Measurements from ENCODE around the gene ALDH1B1.

Gene ALDH1B1

GRCh38 chr9:38380872-38381534, 11.5 kb upstream of the ALDH1B1 start:
- TF ChIP-seq CTCF (IDR thresholded peaks at IDR 0.05; ENCODE audit: low read depth, low read length), result no peak
- Histone ChIP-seq H3K27me3 (ENCODE audit: insufficient read depth, low read depth, severe bottlenecking) (no peaks in the 10 kb centered on the region), H3K36me3 (no peaks in the 10 kb centered on the region), H3K4me3 (ENCODE audit: low read depth, low read length) (no peak overlapping the region), H3K27ac (no peak overlapping the region), H3K9me3 (ENCODE audit: severe bottlenecking) (peaks cover 6% of the 10 kb centered on the region)
- DNase-seq, result no peak

- peak; percentile 23 for DNase-seq
- H3K4me3 ChIP-seq (ENCODE audit: low read depth, low read length), result no peak overlapping the region
- peak overlapping the region; percentile 3; the same call in 1 of the 2 replicates for H3K27ac ChIP-seq
- H3K27me3 ChIP-seq (ENCODE audit: insufficient read depth, low read depth, severe bottlenecking), result no peaks in the 10 kb centered on the region
- TF ChIP-seq CTCF (IDR thresholded peaks at IDR 0.05; ENCODE audit: low read depth, low read length), result no peak
- peaks cover 6% of the 10 kb centered on the region for H3K9me3 ChIP-seq (ENCODE audit: severe bottlenecking)
- no peaks in the 10 kb centered on the region for H3K36me3 ChIP-seq
Measured at GRCh38 chr9:38382141-38382540, 10.4 kb upstream of the ALDH1B1 start.

- H3K4me3 ChIP-seq (ENCODE audit: low read depth, low read length), result no peak overlapping the region
- H3K9me3 ChIP-seq (ENCODE audit: severe bottlenecking), result peaks cover 6% of the 10 kb centered on the region
- H3K27me3 ChIP-seq (ENCODE audit: insufficient read depth, low read depth, severe bottlenecking), result no peaks in the 10 kb centered on the region
- no peak for DNase-seq
- H3K36me3 ChIP-seq, result no peaks in the 10 kb centered on the region
- no peak for TF ChIP-seq CTCF (IDR thresholded peaks at IDR 0.05; ENCODE audit: low read depth, low read length)
- H3K27ac ChIP-seq, result no peak overlapping the region
Measured at GRCh38 chr9:38384990-38385848, 7.3 kb upstream of the ALDH1B1 start.

- no peak for TF ChIP-seq CTCF (IDR thresholded peaks at IDR 0.05; ENCODE audit: low read depth, low read length)
- H3K27ac ChIP-seq, result no peak overlapping the region
- no peaks in the 10 kb centered on the region for H3K36me3 ChIP-seq
- no peak for DNase-seq
- H3K9me3 ChIP-seq (ENCODE audit: severe bottlenecking), result peaks cover 6% of the 10 kb centered on the region
- no peaks in the 10 kb centered on the region for H3K27me3 ChIP-seq (ENCODE audit: insufficient read depth, low read depth, severe bottlenecking)
- H3K4me3 ChIP-seq (ENCODE audit: low read depth, low read length), result no peak overlapping the region
Measured at GRCh38 chr9:38385896-38386295, 6.6 kb upstream of the ALDH1B1 start.

GRCh38 chr9:38386319-38386895, 6.1 kb upstream of the ALDH1B1 start:
- Histone ChIP-seq H3K9me3 (ENCODE audit: severe bottlenecking) (peaks cover 6% of the 10 kb centered on the region), H3K4me3 (ENCODE audit: low read depth, low read length) (no peak overlapping the region), H3K36me3 (no peaks in the 10 kb centered on the region), H3K27me3 (ENCODE audit: insufficient read depth, low read depth, severe bottlenecking) (no peaks in the 10 kb centered on the region), H3K27ac (no peak overlapping the region)
- no peak for TF ChIP-seq CTCF (IDR thresholded peaks at IDR 0.05; ENCODE audit: low read depth, low read length)
- no peak for DNase-seq
